ENCODE measurements around the gene MPPED2.
"Not testable (repeated sequence)": the region's sequence is repeated elsewhere in the genome, so short reads cannot be mapped to it uniquely, and the experiment has no call there.

Gene MPPED2

GRCh38 chr11:30578406-30578805 lies 7.7 kb downstream of the MPPED2 start:
- DNase-seq = no peak

- DNase-seq = no peak
These were observed 12.2 kb downstream of the MPPED2 start for GRCh38 chr11:30573951-30574350.

GRCh38 chr11:30568931-30569330 lies 17.2 kb downstream of the MPPED2 start:
- no peak for DNase-seq

GRCh38 chr11:30567644-30568043 lies 18.5 kb downstream of the MPPED2 start:
- no peak for DNase-seq

GRCh38 chr11:30567120-30567519 lies 19.0 kb downstream of the MPPED2 start:
- DNase-seq = no peak

GRCh38 chr11:30566482-30566881 lies 19.7 kb downstream of the MPPED2 start:
- no peak for DNase-seq

- DNase-seq = peak in 1 of 4 experiments; percentile 28
These were observed 21.1 kb downstream of the MPPED2 start for GRCh38 chr11:30565027-30565426.

GRCh38 chr11:30561691-30562415 lies 24.3 kb downstream of the MPPED2 start:
- no peak for DNase-seq

- peak in 2 of 4 experiments; percentile 6 to 8 for DNase-seq
These were observed 25.7 kb downstream of the MPPED2 start for GRCh38 chr11:30560206-30561106.

- no peak for DNase-seq
These were observed 27.1 kb downstream of the MPPED2 start for GRCh38 chr11:30559004-30559403.

GRCh38 chr11:30554587-30554986 lies 31.6 kb downstream of the MPPED2 start:
- DNase-seq = not testable (repeated sequence)

- DNase-seq = no peak
These were observed 32.5 kb downstream of the MPPED2 start for GRCh38 chr11:30553521-30554110.

- DNase-seq = no peak
These were observed 33.3 kb downstream of the MPPED2 start for GRCh38 chr11:30552839-30553238.

- DNase-seq = no peak
These were observed 36.1 kb downstream of the MPPED2 start for GRCh38 chr11:30550022-30550542.

GRCh38 chr11:30549565-30549964 lies 36.6 kb downstream of the MPPED2 start:
- no peak for DNase-seq

GRCh38 chr11:30546334-30546733 lies 39.8 kb downstream of the MPPED2 start:
- no peak for DNase-seq

GRCh38 chr11:30545507-30545906 lies 40.6 kb downstream of the MPPED2 start:
- DNase-seq = no peak

- peak; percentile 54 to 83 (median 67) for DNase-seq
These were observed 43.1 kb downstream of the MPPED2 start for GRCh38 chr11:30543066-30543465.

GRCh38 chr11:30540781-30541180 lies 45.4 kb downstream of the MPPED2 start:
- DNase-seq = no peak

GRCh38 chr11:30538251-30538650 lies 47.9 kb downstream of the MPPED2 start:
- peak in 2 of 4 experiments; percentile 50 to 51 for DNase-seq

GRCh38 chr11:30535818-30536217 lies 50.3 kb downstream of the MPPED2 start:
- no peak for DNase-seq

GRCh38 chr11:30533445-30533947 lies 52.7 kb downstream of the MPPED2 start:
- peak in 3 of 4 experiments; percentile 6 to 24 (median 24) for DNase-seq

GRCh38 chr11:30527566-30527965 lies 58.6 kb downstream of the MPPED2 start:
- DNase-seq = no peak

All from suppressor macrophage (primary cell).